ENCODE results near the gene PPP1R11.
"Not testable (repeated sequence)": the region's sequence is repeated elsewhere in the genome, so short reads cannot be mapped to it uniquely, and the experiment has no call there.

PPP1R11 gene, protein sequence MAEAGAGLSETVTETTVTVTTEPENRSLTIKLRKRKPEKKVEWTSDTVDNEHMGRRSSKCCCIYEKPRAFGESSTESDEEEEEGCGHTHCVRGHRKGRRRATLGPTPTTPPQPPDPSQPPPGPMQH

GRCh38 chr6:30066577-30067459 lies at the start of gene PPP1R11:
PPP1R11 (plus strand) TSS chr6:30067198; CDS start chr6:30067411, 213 bp downstream.
- peak within 1 kb of the TSS; percentile 92 for H3K4me3 ChIP-seq (ENCODE audit: low read length)
- no peak for TF ChIP-seq ZNF274 (IDR thresholded peaks at IDR 0.05; ENCODE audit: low read depth, low read length)

DNA sequence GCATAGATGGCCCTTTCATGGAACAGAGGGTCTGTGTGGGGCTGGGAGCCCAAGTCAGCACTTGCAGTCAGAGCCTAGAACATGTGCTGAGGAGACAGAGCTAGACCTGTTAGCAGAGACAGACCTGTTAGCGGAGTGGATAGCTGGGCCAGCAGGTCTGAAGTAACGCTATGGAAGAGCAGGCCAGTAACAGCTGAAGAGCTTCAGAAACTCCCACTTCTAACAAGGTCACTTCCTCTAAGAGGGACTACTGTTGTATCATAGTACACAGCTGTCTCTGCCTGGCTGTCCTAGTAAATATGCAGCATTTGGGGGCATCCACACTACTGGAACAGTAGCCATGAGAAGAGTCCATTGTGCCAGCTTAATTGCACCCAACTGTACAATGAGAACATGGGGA lies 47.2 kb upstream of the PPP1R11 start:
- no peak overlapping the region for H3K4me3 ChIP-seq (ENCODE audit: low read length)
- TF ChIP-seq ZNF274 (IDR thresholded peaks at IDR 0.05; ENCODE audit: low read depth, low read length), result no peak

- no peak overlapping the region for H3K4me3 ChIP-seq (ENCODE audit: low read length)
- TF ChIP-seq ZNF274 (IDR thresholded peaks at IDR 0.05; ENCODE audit: low read depth, low read length), result no peak
These were observed 46.4 kb upstream of the PPP1R11 start for GRCh38 chr6:30020626-30021025.

- no peak overlapping the region for H3K4me3 ChIP-seq (ENCODE audit: low read length)
- TF ChIP-seq ZNF274 (IDR thresholded peaks at IDR 0.05; ENCODE audit: low read depth, low read length), result no peak
These were observed 44.8 kb upstream of the PPP1R11 start for GRCh38 chr6:30022189-30022588.

- H3K4me3 ChIP-seq (ENCODE audit: low read length), result not testable (repeated sequence)
These were observed 44.3 kb upstream of the PPP1R11 start for GRCh38 chr6:30022712-30023111.

DNA sequence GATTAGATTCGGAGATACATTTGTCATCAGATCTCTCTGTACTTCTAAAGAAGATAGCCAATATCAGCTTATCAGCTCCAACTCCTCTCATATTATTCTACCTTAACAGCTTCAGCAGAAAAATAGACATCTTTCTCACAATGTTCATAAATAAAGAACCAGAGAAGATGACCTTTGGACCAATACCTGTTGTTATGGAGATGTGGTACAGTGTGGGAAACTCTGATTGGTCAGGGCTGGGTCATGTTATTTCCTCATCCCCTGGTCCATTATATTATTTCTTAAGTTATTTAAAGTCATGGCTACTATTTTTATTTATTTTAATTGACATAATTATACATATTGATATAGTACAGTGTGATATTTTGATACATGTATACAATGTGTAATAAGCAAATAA lies 41.8 kb upstream of the PPP1R11 start:
- no peak for TF ChIP-seq ZNF274 (IDR thresholded peaks at IDR 0.05; ENCODE audit: low read depth, low read length)
- H3K4me3 ChIP-seq (ENCODE audit: low read length), result no peak overlapping the region

DNA sequence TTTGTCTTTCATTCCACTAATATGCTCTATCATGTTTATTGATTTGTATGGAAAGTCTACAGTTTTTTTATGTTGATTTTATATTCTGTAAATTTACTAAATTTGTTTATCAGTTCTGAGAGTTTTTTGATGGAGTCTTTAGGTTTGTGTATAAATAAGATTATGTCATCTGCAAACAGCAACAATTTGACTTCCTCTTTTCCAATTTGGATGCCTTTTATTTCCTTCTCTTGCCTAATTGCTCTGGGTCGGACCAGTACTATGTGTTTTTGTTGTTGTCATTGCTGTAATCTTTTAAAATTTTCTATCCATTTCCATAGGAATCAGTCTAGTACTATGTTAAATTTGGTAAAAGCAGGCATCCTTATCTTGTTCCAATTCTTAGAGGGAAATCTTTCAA lies 37.4 kb upstream of the PPP1R11 start:
- TF ChIP-seq ZNF274 (IDR thresholded peaks at IDR 0.05; ENCODE audit: low read depth, low read length), result no peak
- no peak overlapping the region for H3K4me3 ChIP-seq (ENCODE audit: low read length)

DNA sequence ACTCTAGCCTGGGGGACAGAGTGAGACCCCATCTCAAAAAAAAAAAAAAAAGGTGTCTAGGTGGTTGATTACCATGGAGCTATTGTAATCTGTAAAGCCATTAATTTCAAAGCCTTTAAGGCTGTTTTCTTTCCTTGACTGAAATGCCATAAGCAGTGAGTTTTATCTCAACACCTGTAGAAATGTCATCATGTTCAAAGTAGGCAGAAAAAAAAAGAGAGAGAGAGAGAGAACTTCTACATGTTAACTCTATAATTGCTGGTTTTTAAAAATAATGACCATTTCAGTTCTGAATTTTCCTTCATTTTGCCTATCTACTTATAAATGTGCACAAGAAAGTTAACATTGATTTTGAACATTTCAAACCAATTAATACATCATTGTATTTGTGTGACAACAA lies 35.6 kb upstream of the PPP1R11 start:
- TF ChIP-seq ZNF274 (IDR thresholded peaks at IDR 0.05; ENCODE audit: low read depth, low read length), result no peak
- H3K4me3 ChIP-seq (ENCODE audit: low read length), result no peak overlapping the region

DNA sequence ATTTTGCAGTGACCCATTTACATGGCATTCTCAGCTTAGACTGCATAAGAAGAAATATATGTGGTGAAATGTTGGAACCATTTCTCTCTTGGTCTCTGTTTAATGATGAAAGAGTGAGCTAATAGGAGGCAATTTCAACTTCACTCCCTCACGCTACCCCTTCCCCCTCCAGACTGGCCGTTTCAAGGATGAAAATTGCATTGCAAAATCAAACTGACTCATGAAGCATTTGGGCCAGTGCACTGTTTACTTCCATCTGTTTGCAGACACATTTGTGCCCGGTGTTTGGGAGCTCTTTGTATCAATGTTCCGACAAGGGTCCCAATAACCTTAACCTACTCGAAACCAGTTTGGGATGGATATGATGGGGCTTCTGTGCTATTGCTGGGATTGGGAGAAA lies 33.6 kb upstream of the PPP1R11 start:
- H3K4me3 ChIP-seq (ENCODE audit: low read length), result not testable (repeated sequence)

- no peak for TF ChIP-seq ZNF274 (IDR thresholded peaks at IDR 0.05; ENCODE audit: low read depth, low read length)
- H3K4me3 ChIP-seq (ENCODE audit: low read length), result no peak overlapping the region
These were observed 31.2 kb upstream of the PPP1R11 start for GRCh38 chr6:30035784-30036183.

DNA sequence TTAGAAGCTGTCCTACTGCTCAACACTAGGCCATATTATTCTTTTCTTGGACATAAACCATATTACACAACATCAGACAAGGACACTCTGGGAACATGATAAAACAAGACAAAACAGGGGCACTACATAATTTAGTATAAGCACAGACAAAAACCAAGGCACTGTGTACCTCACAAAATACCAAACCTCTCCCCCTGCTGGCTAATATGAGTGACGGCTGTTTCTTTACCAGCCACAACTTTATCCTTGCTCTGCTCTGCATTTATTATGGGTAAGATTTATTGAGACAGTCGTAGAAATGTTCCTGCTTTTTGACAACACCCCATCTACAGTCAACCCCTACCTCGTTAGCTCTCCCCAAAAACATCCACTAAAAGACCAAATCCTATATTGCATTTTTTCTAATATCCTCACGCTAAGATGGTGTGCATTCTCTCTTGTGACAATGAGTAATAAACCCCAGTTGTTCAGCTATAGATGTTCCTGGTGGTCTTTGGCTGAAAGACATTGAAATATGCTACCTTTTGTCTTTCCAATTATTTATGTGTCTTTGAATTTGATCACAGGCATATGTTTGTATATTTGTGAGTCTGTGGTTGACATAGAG lies 29.7 kb upstream of the PPP1R11 start:
- H3K4me3 ChIP-seq (ENCODE audit: low read length), result no peak overlapping the region
- TF ChIP-seq ZNF274 (IDR thresholded peaks at IDR 0.05; ENCODE audit: low read depth, low read length), result no peak

- H3K4me3 ChIP-seq (ENCODE audit: low read length), result no peak overlapping the region
- TF ChIP-seq ZNF274 (IDR thresholded peaks at IDR 0.05; ENCODE audit: low read depth, low read length), result no peak
These were observed 25.8 kb upstream of the PPP1R11 start for GRCh38 chr6:30041221-30041620.

- TF ChIP-seq ZNF274 (IDR thresholded peaks at IDR 0.05; ENCODE audit: low read depth, low read length), result no peak
These were observed 25.2 kb upstream of the PPP1R11 start for GRCh38 chr6:30041821-30042220.

GRCh38 chr6:30042476-30042875 lies 24.5 kb upstream of the PPP1R11 start:
- no peak overlapping the region for H3K4me3 ChIP-seq (ENCODE audit: low read length)
- TF ChIP-seq ZNF274 (IDR thresholded peaks at IDR 0.05; ENCODE audit: low read depth, low read length), result no peak

More at GRCh38 chr6:30041821-30042220, 25.2 kb upstream of the PPP1R11 start:
- H3K4me3 ChIP-seq (ENCODE audit: low read length), result no peak overlapping the region

- no peak for TF ChIP-seq ZNF274 (IDR thresholded peaks at IDR 0.05; ENCODE audit: low read depth, low read length)
- no peak overlapping the region for H3K4me3 ChIP-seq (ENCODE audit: low read length)
These were observed 24.1 kb upstream of the PPP1R11 start for GRCh38 chr6:30042914-30043313.

Measured in GM08714 (cell line).